Transverse colon (tissue), 4 donors: ENCODE measurements around the gene SCGB1D2. TPM values are rescaled to one million over a fixed set of nuclear protein-coding genes. Genes with fewer than 3 reads are reported as not detected.

Experiments used
- DNase-seq: peaks from one replicate; pipeline ENCODE4 v3.0.0-alpha.2; 2019
- H3K27ac ChIP-seq, 4 donors: fragments of 200-600 bp; sonication (generic); 2 replicates each; pipeline ENCODE4 v1.5.1; 2016 to 2018; ENCODE audit warnings: inconsistent platforms in 4 of 4
- H3K27me3 ChIP-seq: fragments of 200-600 bp; sonication (generic); 2 replicates; pipeline ENCODE4 v1.5.1; 2017; ENCODE audit warnings: inconsistent platforms
- H3K36me3 ChIP-seq, 4 donors: fragments of 200-600 bp; sonication (generic); 2 replicates each; pipeline ENCODE4 v1.5.1; 2017 to 2019; ENCODE audit warnings: inconsistent platforms in 4 of 4
- H3K4me1 ChIP-seq, 4 donors: fragments of 200-600 bp; sonication (generic); 2 replicates each; pipeline ENCODE4 v1.5.1; 2017 to 2020; ENCODE audit warnings: inconsistent platforms in 4 of 4
- H3K4me3 ChIP-seq, 4 donors: fragments of 200-600 bp; sonication (generic); 1 replicate in 1 of 4; 2 replicates in 3 of 4; pipeline versions ENCODE4 v1.5.1 to v1.6.1; 2017 to 2019; ENCODE audit warnings: inconsistent platforms in 4 of 4
- H3K9me3 ChIP-seq, 2 donors: fragments of 200-600 bp; sonication (generic); 2 replicates each; pipeline ENCODE4 v1.5.1; 2017 to 2019; ENCODE audit warnings: inconsistent platforms in 2 of 2
- EP300 ChIP-seq: sonication (generic); formaldehyde crosslinking; IDR thresholded peaks from one replicate; pipeline ENCODE4 v1.6.1; 2017; ENCODE audit warnings: antibody characterized with exemption, low read depth
- POLR2A ChIP-seq: fragments of 450-650 bp; IDR thresholded peaks from one replicate; pipeline ENCODE4 v1.6.1; 2016; ENCODE audit warnings: antibody characterized with exemption, mild to moderate bottlenecking, moderate library complexity
- POLR2AphosphoS5 ChIP-seq, 3 donors: sonication (generic); formaldehyde crosslinking; IDR thresholded peaks; one replicate each; pipeline ENCODE4 v1.6.1; 2016; ENCODE audit warnings: antibody characterized with exemption in 3 of 3
- WGBS, 2 donors: methylation state at CpG; one replicate each; pipeline ENCODE4 v1.1.5; 2018; ENCODE audit warnings: low coverage in 1 of 2; 5-methylcytosine and 5-hydroxymethylcytosine counted together
- in situ Hi-C, 4 donors: fragments of 200-750 bp; cut with MboI; loops; one replicate each; pipeline versions ENCODE4 v1.15.0 to v1.15.1; 2017; ENCODE audit warnings: low sequenced_read_pairs in 3 of 4, low pct_ligation_motif_present in 1 of 4, low pct_unique_long_range_greater_than_20kb in 1 of 4
- intact Hi-C: fragments of 100-400 bp; cut with DNase I; formaldehyde crosslinking; loops from one replicate; pipeline ENCODE4 v1.15.1; 2023; ENCODE audit warnings: low total_unique reads
- total RNA-seq, 4 donors: library from RNA; depleted of rRNA; stranded (reverse); fragments of >200 nt; gene quantifications; one replicate each; pipeline ENCODE4 v1.1.0, GENCODE V29; 2016
- TF ChIP-seq, protein P1 (sequence below), 5 experiments: fragments of 200-600 bp in 3 of 5; fragments of 450-650 bp in 2 of 5; sonication (generic) in 3 of 5; IDR thresholded peaks; 1 replicate in 2 of 5; 2 replicates in 3 of 5; pipeline ENCODE4 v1.5.1; 2016 to 2017; ENCODE audit warnings: antibody characterized with exemption in 5 of 5, inconsistent platforms in 3 of 5, mild to moderate bottlenecking in 2 of 5, moderate library complexity in 1 of 5

Gene SCGB1D2
- total RNA-seq, 4 donors from 2014 or later = not detected

DNA sequence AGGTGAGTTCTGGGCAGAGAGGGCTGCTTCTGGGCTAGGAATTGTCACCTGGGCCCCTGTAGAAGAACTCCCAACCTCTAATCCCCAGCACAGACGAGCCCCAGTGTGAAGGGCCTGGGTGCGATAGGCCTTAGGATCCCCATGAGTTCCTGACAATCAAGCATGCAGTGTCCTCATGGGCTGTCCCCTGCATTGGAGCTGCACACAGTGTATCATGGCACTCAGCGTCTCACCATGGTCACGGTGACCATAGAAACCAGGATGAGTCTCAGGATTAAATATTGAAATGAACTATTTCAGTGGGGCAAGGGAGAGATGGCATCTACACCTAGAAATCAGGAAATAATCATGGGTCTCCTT is 33.3 kb upstream of the SCGB1D2 start:
- peaks cover 4% of the 10 kb centered on the region for H3K27me3 ChIP-seq
- H3K27ac ChIP-seq = no peak overlapping the region
- in situ Hi-C loops = loop anchor here in 1 of 4 donors (25.0 kb wide), 1 partner anchor 104 kb away; no protein-coding TSS in a partner anchor
- WGBS, 2 donors = 94% methylated on average over 3 of the region's 4 CpGs; no CpG with 5 or more reads in 1 of the 2 donors
- intact Hi-C loops = no loop called here
- TF ChIP-seq, protein P1, sequence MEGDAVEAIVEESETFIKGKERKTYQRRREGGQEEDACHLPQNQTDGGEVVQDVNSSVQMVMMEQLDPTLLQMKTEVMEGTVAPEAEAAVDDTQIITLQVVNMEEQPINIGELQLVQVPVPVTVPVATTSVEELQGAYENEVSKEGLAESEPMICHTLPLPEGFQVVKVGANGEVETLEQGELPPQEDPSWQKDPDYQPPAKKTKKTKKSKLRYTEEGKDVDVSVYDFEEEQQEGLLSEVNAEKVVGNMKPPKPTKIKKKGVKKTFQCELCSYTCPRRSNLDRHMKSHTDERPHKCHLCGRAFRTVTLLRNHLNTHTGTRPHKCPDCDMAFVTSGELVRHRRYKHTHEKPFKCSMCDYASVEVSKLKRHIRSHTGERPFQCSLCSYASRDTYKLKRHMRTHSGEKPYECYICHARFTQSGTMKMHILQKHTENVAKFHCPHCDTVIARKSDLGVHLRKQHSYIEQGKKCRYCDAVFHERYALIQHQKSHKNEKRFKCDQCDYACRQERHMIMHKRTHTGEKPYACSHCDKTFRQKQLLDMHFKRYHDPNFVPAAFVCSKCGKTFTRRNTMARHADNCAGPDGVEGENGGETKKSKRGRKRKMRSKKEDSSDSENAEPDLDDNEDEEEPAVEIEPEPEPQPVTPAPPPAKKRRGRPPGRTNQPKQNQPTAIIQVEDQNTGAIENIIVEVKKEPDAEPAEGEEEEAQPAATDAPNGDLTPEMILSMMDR (IDR thresholded peaks at IDR 0.05) = no peak
- TF ChIP-seq EP300 (no peak), POLR2AphosphoS5 (IDR thresholded peaks at IDR 0.05) (no peak), POLR2A (no peak)
- no peaks in the 10 kb centered on the region for H3K4me1 ChIP-seq
- H3K36me3 ChIP-seq = no peaks in the 10 kb centered on the region
- no peaks in the 10 kb centered on the region for H3K9me3 ChIP-seq
- no peak overlapping the region for H3K4me3 ChIP-seq
- no peak for DNase-seq

DNA sequence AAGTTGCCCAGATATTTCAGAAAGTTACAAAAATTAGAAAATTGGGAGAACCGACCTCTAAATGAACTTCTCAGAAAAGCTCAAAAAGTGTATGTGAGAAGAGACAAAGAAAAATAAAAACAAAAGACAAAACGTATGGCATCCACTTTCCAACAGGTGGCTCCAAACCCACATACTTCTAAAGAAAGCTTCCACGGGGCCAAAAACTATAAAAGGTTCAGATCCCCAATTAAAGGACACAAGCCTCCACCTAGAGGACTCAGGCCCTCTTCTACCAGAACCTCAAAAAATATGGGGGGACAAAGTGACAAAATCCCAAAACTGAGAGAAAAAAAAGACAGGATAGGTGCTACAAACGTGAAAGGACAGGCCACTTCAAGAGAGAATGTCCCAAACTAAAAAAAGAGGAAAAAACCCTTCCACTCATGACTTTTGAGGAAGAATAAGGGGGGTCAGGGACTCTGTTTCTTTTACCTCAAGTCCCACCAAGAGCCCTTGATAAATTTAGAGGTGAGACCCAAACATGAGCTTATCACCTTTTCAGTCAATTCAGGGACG is 24.8 kb upstream of the SCGB1D2 start:
- H3K27me3 ChIP-seq = no peaks in the 10 kb centered on the region
- no peak for DNase-seq
- no peaks in the 10 kb centered on the region for H3K4me1 ChIP-seq
- no peak overlapping the region for H3K4me3 ChIP-seq
- no peaks in the 10 kb centered on the region for H3K36me3 ChIP-seq
- intact Hi-C loops = no loop called here
- 37 to 39% methylated on average over 5 of the region's 5 CpGs for WGBS, 2 donors
- H3K27ac ChIP-seq = no peak overlapping the region
- in situ Hi-C loops = loop anchor here in 1 of 4 donors (25.0 kb wide), 1 partner anchor 95 kb away; no protein-coding TSS in a partner anchor
- peaks cover 6 to 8% of the 10 kb centered on the region in 2 donors for H3K9me3 ChIP-seq
- TF ChIP-seq POLR2AphosphoS5 (IDR thresholded peaks at IDR 0.05) = no peak
- TF ChIP-seq, protein P1 (IDR thresholded peaks at IDR 0.05) = peak in 4 of 5 experiments; percentile 28 to 49 (median 44)

DNA sequence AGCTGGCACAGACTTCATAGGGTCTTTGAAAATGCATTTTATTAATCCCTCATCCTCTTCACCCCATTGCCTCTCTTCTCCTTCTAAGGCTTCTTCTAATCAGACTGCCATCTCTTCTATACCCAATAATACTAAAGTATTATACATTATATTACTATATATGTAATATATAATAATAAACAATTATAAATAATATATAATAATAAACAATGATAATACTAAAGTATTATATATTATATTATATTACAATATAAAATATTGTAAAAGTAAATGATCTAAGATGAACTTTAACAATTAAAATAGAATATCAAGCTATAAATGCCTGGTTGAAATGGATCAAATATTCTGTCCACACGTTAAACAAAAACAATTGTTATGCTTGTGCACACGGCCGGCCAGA is 20.5 kb upstream of the SCGB1D2 start:
- Histone ChIP-seq H3K27me3 (no peaks in the 10 kb centered on the region), H3K36me3 (no peaks in the 10 kb centered on the region), H3K9me3 (peaks cover 25 to 31% of the 10 kb centered on the region in 2 donors), H3K4me1 (no peaks in the 10 kb centered on the region), H3K27ac (no peak overlapping the region), H3K4me3 (no peak overlapping the region)
- intact Hi-C loops = no loop called here
- 88 to 90% methylated on average over 3 of the region's 3 CpGs for WGBS, 2 donors
- DNase-seq = no peak
- TF ChIP-seq, protein P1 (IDR thresholded peaks at IDR 0.05) = no peak
- TF ChIP-seq POLR2A = no peak
- no peak for TF ChIP-seq EP300
- TF ChIP-seq POLR2AphosphoS5 (IDR thresholded peaks at IDR 0.05) = no peak
- in situ Hi-C loops = loop anchor here in 1 of 4 donors (25.0 kb wide), 1 partner anchor 91 kb away; no protein-coding TSS in a partner anchor

DNA sequence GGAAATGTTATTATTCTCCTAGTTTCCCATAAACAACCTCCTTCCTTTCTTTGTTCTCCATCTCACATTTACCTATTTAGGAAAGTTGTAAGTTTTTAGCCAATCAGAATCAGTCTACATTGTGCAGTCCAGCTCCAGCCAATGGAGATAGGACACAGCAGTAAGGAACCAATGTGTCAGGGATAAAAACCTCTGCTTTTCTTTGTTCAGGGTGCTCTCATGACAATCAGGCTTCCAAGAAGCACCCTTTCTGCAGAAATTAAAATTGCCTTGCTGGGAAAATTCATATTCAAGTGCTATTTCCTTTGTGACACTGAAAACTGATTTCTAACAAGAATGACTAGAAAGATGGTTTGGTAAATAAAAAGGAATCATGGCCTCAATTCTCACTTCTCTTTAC is 18.9 kb upstream of the SCGB1D2 start:
- Histone ChIP-seq H3K9me3 (peaks cover 25 to 31% of the 10 kb centered on the region in 2 donors), H3K27me3 (peaks cover 3% of the 10 kb centered on the region), H3K36me3 (no peaks in the 10 kb centered on the region), H3K27ac (no peak overlapping the region), H3K4me3 (no peak overlapping the region), H3K4me1 (no peaks in the 10 kb centered on the region)
- in situ Hi-C loops (loop anchor here in 1 of 4 donors (25.0 kb wide), 1 partner anchor 89 kb away; no protein-coding TSS in a partner anchor), intact Hi-C loops (no loop called here)
- TF ChIP-seq POLR2AphosphoS5 (IDR thresholded peaks at IDR 0.05) (no peak), EP300 (no peak), POLR2A (no peak)
- TF ChIP-seq, protein P1 (IDR thresholded peaks at IDR 0.05) = no peak
- no peak for DNase-seq
